ENCODE measurements around the gene PSMD11.

DNA sequence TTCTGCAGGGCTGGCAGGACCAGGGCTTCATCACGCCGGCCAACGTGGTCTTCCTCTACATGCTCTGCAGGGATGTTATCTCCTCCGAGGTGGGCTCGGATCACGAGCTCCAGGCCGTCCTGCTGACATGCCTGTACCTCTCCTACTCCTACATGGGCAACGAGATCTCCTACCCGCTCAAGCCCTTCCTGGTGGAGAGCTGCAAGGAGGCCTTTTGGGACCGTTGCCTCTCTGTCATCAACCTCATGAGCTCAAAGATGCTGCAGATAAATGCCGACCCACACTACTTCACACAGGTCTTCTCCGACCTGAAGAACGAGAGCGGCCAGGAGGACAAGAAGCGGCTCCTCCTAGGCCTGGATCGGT lies 43.9 kb downstream of the PSMD11 start:
- TF ChIP-seq ZNF366 (tag by site-specific recombination; conservative IDR thresholded peaks at IDR 0.05) = no peak
- TF ChIP-seq ZNF433 (tag by site-specific recombination; IDR thresholded peaks at IDR 0.05; ENCODE audit: low read depth) = no peak
- TF ChIP-seq ZFP3 (tag by site-specific recombination; IDR thresholded peaks at IDR 0.05; ENCODE audit: low read depth) = no peak
- no peak for TF ChIP-seq ZNF394 (tag by site-specific recombination; IDR thresholded peaks at IDR 0.05; ENCODE audit: borderline replicate concordance)
- TF ChIP-seq ZSCAN18 (tag by site-specific recombination; IDR thresholded peaks at IDR 0.05) = no peak
- TF ChIP-seq FEZF1 (tag by site-specific recombination; IDR thresholded peaks at IDR 0.05) = no peak
- TF ChIP-seq ZBTB20 (tag by site-specific recombination; IDR thresholded peaks at IDR 0.05) = no peak
- no peak for TF ChIP-seq CTCF (tag by site-specific recombination; IDR thresholded peaks at IDR 0.05)
- no peak for TF ChIP-seq KLF1 (tag by site-specific recombination; IDR thresholded peaks at IDR 0.05)
- no peak for TF ChIP-seq ZEB2 (tag by site-specific recombination; IDR thresholded peaks at IDR 0.05)
